Neural progenitor cell (in vitro differentiated cells): ENCODE measurements around the gene GALNT2.

ENCODE experiments used
- CTCF ChIP-seq: fragments of 200-600 bp; sonication (generic); IDR thresholded peaks from 2 replicates; pipeline ENCODE4 v1.5.1; 2017; ENCODE audit warnings: antibody characterized with exemption, mild to moderate bottlenecking
- EZH2 ChIP-seq: fragments of 200-600 bp; sonication (generic); IDR thresholded peaks from 2 replicates; pipeline ENCODE4 v1.6.1; 2017; ENCODE audit warnings: antibody characterized with exemption, mild to moderate bottlenecking, moderate library complexity
- EZH2phosphoT487 ChIP-seq: fragments of 200-600 bp; sonication (generic); IDR thresholded peaks from 2 replicates; pipeline ENCODE4 v1.6.1; 2017; ENCODE audit warnings: antibody characterized with exemption

GRCh38 chr1:230083746-230084407 lies 16.8 kb downstream of the GALNT2 start:
- TF ChIP-seq EZH2 (no peak), CTCF (no peak), EZH2phosphoT487 (no peak)
